Esophagus muscularis mucosa (tissue), 4 donors: ENCODE results near the gene MAML3. TPM values are rescaled to one million over a fixed set of nuclear protein-coding genes. Genes with fewer than 3 reads are reported as not detected.

Experiments
- DNase-seq: peaks from one replicate; pipeline ENCODE4 v3.0.0-alpha.2; 2017; ENCODE audit errors: extremely low spot score
- H3K27ac ChIP-seq, 4 donors: fragments of 200-600 bp; sonication (generic); replicated peaks in 1 of 4; 1 replicate in 3 of 4; 2 replicates in 1 of 4; pipeline ENCODE4 v1.5.1; 2016 to 2019; ENCODE audit warnings: mild to moderate bottlenecking in 1 of 4
- H3K27me3 ChIP-seq, 4 donors: fragments of 200-600 bp; sonication (generic); one replicate each; pipeline versions ENCODE4 v1.5.1 to v1.6.0; 2016 to 2019
- H3K36me3 ChIP-seq, 4 donors: fragments of 200-600 bp; sonication (generic); one replicate each; pipeline ENCODE4 v1.5.1; 2016 to 2019
- H3K4me1 ChIP-seq, 4 donors: fragments of 200-600 bp; sonication (generic); one replicate each; pipeline ENCODE4 v1.5.1; 2016 to 2019
- H3K4me3 ChIP-seq, 4 donors: fragments of 200-600 bp; sonication (generic); 1 replicate in 2 of 4; 2 replicates in 2 of 4; pipeline ENCODE4 v1.5.1; 2016 to 2019; ENCODE audit warnings: mild to moderate bottlenecking in 4 of 4, moderate library complexity in 1 of 4
- H3K9me3 ChIP-seq, 4 donors: fragments of 200-600 bp; sonication (generic); 1 replicate in 3 of 4; 2 replicates in 1 of 4; pipeline ENCODE4 v1.5.1; 2016 to 2019
- CTCF ChIP-seq, 3 experiments: fragments of 200-600 bp in 2 of 3; fragments of 450-650 bp in 1 of 3; sonication (generic) in 2 of 3; IDR thresholded peaks; one replicate each; pipeline ENCODE4 v1.5.1; 2017 to 2019; ENCODE audit warnings: antibody characterized with exemption in 3 of 3, mild to moderate bottlenecking in 2 of 3, moderate library complexity in 1 of 3
- EP300 ChIP-seq: sonication (generic); formaldehyde crosslinking; IDR thresholded peaks from one replicate; pipeline ENCODE4 v1.6.1; 2017; ENCODE audit warnings: antibody characterized with exemption
- POLR2A ChIP-seq: fragments of 450-650 bp; IDR thresholded peaks from one replicate; pipeline ENCODE4 v1.6.1; 2017; ENCODE audit warnings: antibody characterized with exemption, moderate library complexity, mild to moderate bottlenecking, low read depth
- POLR2AphosphoS5 ChIP-seq, 2 donors: sonication (generic); formaldehyde crosslinking; IDR thresholded peaks; one replicate each; pipeline ENCODE4 v1.6.1; 2017; ENCODE audit warnings: antibody characterized with exemption in 2 of 2
- WGBS: methylation state at CpG from one replicate; pipeline ENCODE4 v1.1.5; 2018; 5-methylcytosine and 5-hydroxymethylcytosine counted together
- intact Hi-C: fragments of 100-400 bp; cut with DNase I; formaldehyde crosslinking; loops from one replicate; pipeline ENCODE4 v1.15.1; 2023
- total RNA-seq, 4 donors: library from RNA; depleted of rRNA; stranded (reverse); fragments of >200 nt; gene quantifications; one replicate each; pipeline versions ENCODE4 v1.1.0 to v1.2.1, GENCODE V29; 2016

Gene MAML3
- total RNA-seq, 4 donors from 2014 or later, result 5.0 to 8.7 (median 7.1) TPM

GRCh38 chr4:139800082-139800481 lies 353.9 kb downstream of the MAML3 start:
- Histone ChIP-seq H3K4me3 (no peak overlapping the region), H3K36me3 (no peaks in the 10 kb centered on the region), H3K4me1 (peaks cover 8 to 20% (median 16%) of the 10 kb centered on the region in 4 donors), H3K27me3 (no peaks in the 10 kb centered on the region), H3K27ac (no peak overlapping the region), H3K9me3 (no peaks in the 10 kb centered on the region)
- no peak for DNase-seq
- intact Hi-C loops, result no loop called here
- TF ChIP-seq POLR2AphosphoS5 (IDR thresholded peaks at IDR 0.05), result no peak
- no peak for TF ChIP-seq EP300
- no peak for TF ChIP-seq POLR2A
- no peak for TF ChIP-seq CTCF (IDR thresholded peaks at IDR 0.05)
- WGBS, result 74% methylated on average over 4 of the region's 4 CpGs

- H3K27ac ChIP-seq, result no peak overlapping the region
Observed at GRCh38 chr4:139799615-139800014, 354.4 kb downstream of the MAML3 start.

GRCh38 chr4:139798456-139798855 lies 355.5 kb downstream of the MAML3 start:
- no peaks in the 10 kb centered on the region for H3K27me3 ChIP-seq
- peak; percentile 84 for DNase-seq
- no peak overlapping the region for H3K4me3 ChIP-seq
- no peak for TF ChIP-seq POLR2A
- no peak for TF ChIP-seq CTCF (IDR thresholded peaks at IDR 0.05)
- TF ChIP-seq EP300, result no peak
- no peak for TF ChIP-seq POLR2AphosphoS5 (IDR thresholded peaks at IDR 0.05)
- H3K27ac ChIP-seq, result no peak overlapping the region
- no peaks in the 10 kb centered on the region for H3K9me3 ChIP-seq
- H3K4me1 ChIP-seq, result peaks cover 11 to 30% (median 26%) of the 10 kb centered on the region in 4 donors
- intact Hi-C loops, result no loop called here
- no peaks in the 10 kb centered on the region for H3K36me3 ChIP-seq

More at GRCh38 chr4:139799615-139800014, 354.4 kb downstream of the MAML3 start:
- intact Hi-C loops, result no loop called here
- no peaks in the 10 kb centered on the region for H3K27me3 ChIP-seq
- peak; percentile 1 for DNase-seq
- TF ChIP-seq CTCF (IDR thresholded peaks at IDR 0.05), result no peak
- TF ChIP-seq EP300, result no peak
- TF ChIP-seq POLR2A, result no peak
- no peak for TF ChIP-seq POLR2AphosphoS5 (IDR thresholded peaks at IDR 0.05)
- H3K36me3 ChIP-seq, result no peaks in the 10 kb centered on the region
- no peaks in the 10 kb centered on the region for H3K9me3 ChIP-seq
- H3K4me3 ChIP-seq, result no peak overlapping the region
- peaks cover 9 to 24% (median 20%) of the 10 kb centered on the region in 4 donors for H3K4me1 ChIP-seq

GRCh38 chr4:139797287-139797686 lies 356.7 kb downstream of the MAML3 start:
- WGBS, result 88% methylated on average over 2 of the region's 2 CpGs
- H3K36me3 ChIP-seq, result no peaks in the 10 kb centered on the region
- H3K4me3 ChIP-seq, result no peak overlapping the region
- H3K27me3 ChIP-seq, result no peaks in the 10 kb centered on the region
- no peaks in the 10 kb centered on the region for H3K9me3 ChIP-seq
- TF ChIP-seq EP300 (no peak), POLR2AphosphoS5 (IDR thresholded peaks at IDR 0.05) (no peak), CTCF (IDR thresholded peaks at IDR 0.05) (no peak), POLR2A (no peak)
- intact Hi-C loops, result no loop called here
- H3K27ac ChIP-seq, result no peak overlapping the region
- DNase-seq, result peak; percentile 45
- peaks cover 11 to 30% (median 26%) of the 10 kb centered on the region in 4 donors for H3K4me1 ChIP-seq
